Nephron progenitor cell (in vitro differentiated cells): ENCODE measurements around the gene CASP9.
A peak's percentile ranks its signal among the peaks of the same experiment; 100 is the strongest.

Experiments used
- DNase-seq: peaks from one replicate; pipeline ENCODE4 v3.0.0; 2021
- H3K27ac Mint-ChIP-seq: 2 replicates; pipeline ENCODE4 v1.8.0; 2021; ENCODE audit warnings: mild to moderate bottlenecking, moderate library complexity, mixed read lengths
- H3K27me3 Mint-ChIP-seq: 2 replicates; pipeline ENCODE4 v1.8.0; 2021; ENCODE audit warnings: mild to moderate bottlenecking, low read depth, mixed read lengths; ENCODE audit not compliant: poor library complexity
- H3K36me3 Mint-ChIP-seq: 2 replicates; pipeline ENCODE4 v1.8.0; 2021; ENCODE audit warnings: low read depth, mixed read lengths
- H3K4me1 Mint-ChIP-seq: 2 replicates; pipeline ENCODE4 v1.8.0; 2021; ENCODE audit warnings: mixed read lengths
- H3K4me3 Mint-ChIP-seq: 2 replicates; pipeline ENCODE4 v1.8.0; 2021; ENCODE audit warnings: mild to moderate bottlenecking, moderate library complexity, mixed read lengths
- H3K9me3 Mint-ChIP-seq: 2 replicates; pipeline ENCODE4 v1.8.0; 2021; ENCODE audit warnings: mild to moderate bottlenecking, moderate library complexity, mixed read lengths
- TF ChIP-seq, protein P1 (sequence below): fragments of 200-600 bp; sonication (generic); IDR thresholded peaks from 2 replicates; pipeline ENCODE4 v1.5.0; 2021; ENCODE audit warnings: antibody characterized with exemption

Gene CASP9

DNA sequence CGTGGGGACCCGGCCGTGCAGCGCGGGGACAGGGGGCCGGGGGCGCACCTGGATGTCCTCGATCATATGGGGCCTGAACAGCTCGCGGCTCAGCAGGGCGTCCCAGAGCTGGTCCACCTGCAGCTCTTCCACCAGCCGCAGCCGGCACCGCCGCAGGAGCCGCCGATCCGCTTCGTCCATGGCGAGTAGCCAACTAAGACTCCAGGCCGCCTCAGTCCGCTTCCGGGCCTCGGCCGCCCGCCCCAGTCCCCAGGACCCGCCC is at the start of gene CASP9:
Gene CASP9 (minus strand): TSS at position 195 of the 262 bp plus-strand sequence. CDS start 15 bp downstream, at position 180.
- Mint-ChIP-seq H3K27me3 (peaks cover 5% of the 10 kb centered on the region), H3K4me3 (peak within 1 kb of the TSS; percentile 92), H3K4me1 (peaks cover 69% of the 10 kb centered on the region), H3K9me3 (no peaks in the 10 kb centered on the region), H3K27ac (peak within 1 kb of the TSS; percentile 100), H3K36me3 (peaks cover 9% of the 10 kb centered on the region)
- no peak for DNase-seq
- TF ChIP-seq, protein P1, sequence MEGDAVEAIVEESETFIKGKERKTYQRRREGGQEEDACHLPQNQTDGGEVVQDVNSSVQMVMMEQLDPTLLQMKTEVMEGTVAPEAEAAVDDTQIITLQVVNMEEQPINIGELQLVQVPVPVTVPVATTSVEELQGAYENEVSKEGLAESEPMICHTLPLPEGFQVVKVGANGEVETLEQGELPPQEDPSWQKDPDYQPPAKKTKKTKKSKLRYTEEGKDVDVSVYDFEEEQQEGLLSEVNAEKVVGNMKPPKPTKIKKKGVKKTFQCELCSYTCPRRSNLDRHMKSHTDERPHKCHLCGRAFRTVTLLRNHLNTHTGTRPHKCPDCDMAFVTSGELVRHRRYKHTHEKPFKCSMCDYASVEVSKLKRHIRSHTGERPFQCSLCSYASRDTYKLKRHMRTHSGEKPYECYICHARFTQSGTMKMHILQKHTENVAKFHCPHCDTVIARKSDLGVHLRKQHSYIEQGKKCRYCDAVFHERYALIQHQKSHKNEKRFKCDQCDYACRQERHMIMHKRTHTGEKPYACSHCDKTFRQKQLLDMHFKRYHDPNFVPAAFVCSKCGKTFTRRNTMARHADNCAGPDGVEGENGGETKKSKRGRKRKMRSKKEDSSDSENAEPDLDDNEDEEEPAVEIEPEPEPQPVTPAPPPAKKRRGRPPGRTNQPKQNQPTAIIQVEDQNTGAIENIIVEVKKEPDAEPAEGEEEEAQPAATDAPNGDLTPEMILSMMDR: no peak

GRCh38 chr1:15573477-15573876 is 49.5 kb upstream of the CASP9 start:
- Mint-ChIP-seq H3K9me3 (no peaks in the 10 kb centered on the region), H3K36me3 (peaks cover 28% of the 10 kb centered on the region), H3K4me3 (no peak overlapping the region), H3K27me3 (peaks cover under 1% of the 10 kb centered on the region), H3K4me1 (peaks cover 21% of the 10 kb centered on the region), H3K27ac (peak overlapping the region; percentile 49)
- TF ChIP-seq, protein P1: no peak
- no peak for DNase-seq

GRCh38 chr1:15571266-15571665 is 47.3 kb upstream of the CASP9 start:
- DNase-seq: no peak
- Mint-ChIP-seq H3K4me3 (no peak overlapping the region), H3K9me3 (no peaks in the 10 kb centered on the region), H3K4me1 (peaks cover 12% of the 10 kb centered on the region), H3K27ac (peak overlapping the region; percentile 29), H3K27me3 (no peaks in the 10 kb centered on the region), H3K36me3 (peaks cover 49% of the 10 kb centered on the region)
- TF ChIP-seq, protein P1: no peak

GRCh38 chr1:15570861-15571260 is 46.8 kb upstream of the CASP9 start:
- TF ChIP-seq, protein P1: no peak
- Mint-ChIP-seq H3K27ac (no peak overlapping the region), H3K9me3 (no peaks in the 10 kb centered on the region), H3K4me3 (no peak overlapping the region), H3K4me1 (peaks cover 12% of the 10 kb centered on the region), H3K27me3 (no peaks in the 10 kb centered on the region), H3K36me3 (peaks cover 53% of the 10 kb centered on the region)
- no peak for DNase-seq

DNA sequence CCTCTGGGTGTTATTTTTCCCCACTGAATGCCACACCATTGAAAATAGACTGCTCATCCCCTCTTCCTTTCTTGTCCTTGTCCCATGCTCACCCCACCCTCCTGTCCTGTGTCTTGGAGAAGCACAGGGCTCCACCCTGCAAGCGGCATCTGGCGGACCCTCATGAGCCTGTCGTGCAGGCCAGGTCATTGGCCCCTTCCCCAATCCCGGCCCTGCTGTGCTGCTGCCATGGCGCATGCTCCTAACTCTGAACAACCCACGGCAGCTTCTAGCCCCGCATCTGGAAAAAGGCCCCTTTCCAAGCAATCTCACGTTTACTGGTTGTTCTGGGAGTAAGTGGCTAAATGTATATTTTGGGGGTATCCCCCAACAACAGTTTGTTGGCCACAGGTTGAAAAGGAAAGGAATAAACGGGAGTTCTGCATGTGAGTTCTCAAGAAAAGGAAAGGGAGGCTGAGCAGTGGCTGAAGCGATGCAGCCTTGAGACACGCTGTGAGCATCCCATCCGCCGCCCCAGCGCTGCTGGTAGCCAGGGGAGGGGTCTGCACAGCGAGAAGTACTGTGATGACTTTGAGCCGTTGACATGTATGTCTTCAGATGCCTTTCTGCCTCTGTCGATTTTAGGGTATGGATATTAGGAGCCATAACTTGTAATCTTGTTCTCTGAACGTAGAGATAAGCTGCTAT is 44.5 kb upstream of the CASP9 start:
- H3K27ac Mint-ChIP-seq: no peak overlapping the region
- H3K4me1 Mint-ChIP-seq: peaks cover 17% of the 10 kb centered on the region
- H3K27me3 Mint-ChIP-seq: no peaks in the 10 kb centered on the region
- H3K4me3 Mint-ChIP-seq: no peak overlapping the region
- TF ChIP-seq, protein P1: no peak
- no peak for DNase-seq
- peaks cover 62% of the 10 kb centered on the region for H3K36me3 Mint-ChIP-seq
- H3K9me3 Mint-ChIP-seq: no peaks in the 10 kb centered on the region

- Mint-ChIP-seq H3K4me1 (peaks cover 5% of the 10 kb centered on the region), H3K27ac (peak overlapping the region; percentile 84), H3K4me3 (no peak overlapping the region), H3K9me3 (no peaks in the 10 kb centered on the region), H3K36me3 (peaks cover 37% of the 10 kb centered on the region), H3K27me3 (no peaks in the 10 kb centered on the region)
- DNase-seq: no peak
- TF ChIP-seq, protein P1: no peak
Observed at GRCh38 chr1:15559189-15559810, 35.3 kb upstream of the CASP9 start.
